ENCODE data around the gene EIF4E1B.

- TF ChIP-seq, protein P1, sequence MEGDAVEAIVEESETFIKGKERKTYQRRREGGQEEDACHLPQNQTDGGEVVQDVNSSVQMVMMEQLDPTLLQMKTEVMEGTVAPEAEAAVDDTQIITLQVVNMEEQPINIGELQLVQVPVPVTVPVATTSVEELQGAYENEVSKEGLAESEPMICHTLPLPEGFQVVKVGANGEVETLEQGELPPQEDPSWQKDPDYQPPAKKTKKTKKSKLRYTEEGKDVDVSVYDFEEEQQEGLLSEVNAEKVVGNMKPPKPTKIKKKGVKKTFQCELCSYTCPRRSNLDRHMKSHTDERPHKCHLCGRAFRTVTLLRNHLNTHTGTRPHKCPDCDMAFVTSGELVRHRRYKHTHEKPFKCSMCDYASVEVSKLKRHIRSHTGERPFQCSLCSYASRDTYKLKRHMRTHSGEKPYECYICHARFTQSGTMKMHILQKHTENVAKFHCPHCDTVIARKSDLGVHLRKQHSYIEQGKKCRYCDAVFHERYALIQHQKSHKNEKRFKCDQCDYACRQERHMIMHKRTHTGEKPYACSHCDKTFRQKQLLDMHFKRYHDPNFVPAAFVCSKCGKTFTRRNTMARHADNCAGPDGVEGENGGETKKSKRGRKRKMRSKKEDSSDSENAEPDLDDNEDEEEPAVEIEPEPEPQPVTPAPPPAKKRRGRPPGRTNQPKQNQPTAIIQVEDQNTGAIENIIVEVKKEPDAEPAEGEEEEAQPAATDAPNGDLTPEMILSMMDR (IDR thresholded peaks at IDR 0.05) = no peak
- TF ChIP-seq POLR2A (IDR thresholded peaks at IDR 0.05) (no peak), POLR2AphosphoS5 (IDR thresholded peaks at IDR 0.05) (no peak)
Observed at GRCh38 chr5:176590035-176590717, 40.3 kb upstream of the EIF4E1B start.

Data from breast epithelium (tissue), 3 donors.